Myocyte (in vitro differentiated cells): Measurements from ENCODE around the gene MYO6. TPM values are rescaled to one million over a fixed set of nuclear protein-coding genes. Genes with fewer than 3 reads are reported as not detected.
A peak's percentile ranks its signal among the peaks of the same experiment; 100 is the strongest.
"Not testable (repeated sequence)": the region's sequence is repeated elsewhere in the genome, so short reads cannot be mapped to it uniquely, and the experiment has no call there.

ENCODE experiments used
- DNase-seq: peaks from one replicate; pipeline ENCODE4 v3.0.0-alpha.2; 2012; ENCODE audit warnings: low read depth
- total RNA-seq: library from RNA; depleted of rRNA; stranded (reverse); fragments of >200 nt; gene quantifications from 2 replicates; pipeline ENCODE4 v1.2.3, GENCODE V29; 2014

Gene MYO6
- total RNA-seq, 1 donor from 2014 or later: 9.5 TPM

- no peak for DNase-seq
These were observed 131.3 kb downstream of the MYO6 start for GRCh38 chr6:75880305-75880704.

- DNase-seq: peak; percentile 44
These were observed 133.7 kb downstream of the MYO6 start for GRCh38 chr6:75882734-75883133.

- no peak for DNase-seq
These were observed 135.8 kb downstream of the MYO6 start for GRCh38 chr6:75884822-75885221.

- DNase-seq: no peak
These were observed 143.3 kb downstream of the MYO6 start for GRCh38 chr6:75892384-75892783.

GRCh38 chr6:75893058-75893775 lies 144.2 kb downstream of the MYO6 start:
- DNase-seq: peak; percentile 75

GRCh38 chr6:75893776-75894152 lies 144.7 kb downstream of the MYO6 start:
- DNase-seq: peak; percentile 16

- DNase-seq: peak; percentile 29
These were observed 147.5 kb downstream of the MYO6 start for GRCh38 chr6:75896526-75896925.

GRCh38 chr6:75900216-75900615 lies 151.2 kb downstream of the MYO6 start:
- DNase-seq: not testable (repeated sequence)

GRCh38 chr6:75905129-75905528 lies 156.1 kb downstream of the MYO6 start:
- not testable (repeated sequence) for DNase-seq

GRCh38 chr6:75906871-75907270 lies 157.8 kb downstream of the MYO6 start:
- DNase-seq: no peak

- DNase-seq: no peak
These were observed 158.4 kb downstream of the MYO6 start for GRCh38 chr6:75907444-75907843.

- DNase-seq: no peak
These were observed 164.0 kb downstream of the MYO6 start for GRCh38 chr6:75913040-75913439.

- DNase-seq: peak; percentile 48
These were observed 173.2 kb downstream of the MYO6 start for GRCh38 chr6:75922226-75922625.

- no peak for DNase-seq
These were observed 177.5 kb downstream of the MYO6 start for GRCh38 chr6:75926293-75927168.

GRCh38 chr6:75931011-75931680 lies 182.1 kb downstream of the MYO6 start:
- no peak for DNase-seq

- DNase-seq: peak; percentile 11
These were observed 183.0 kb downstream of the MYO6 start for GRCh38 chr6:75932067-75932466.

- DNase-seq: no peak
These were observed 184.4 kb downstream of the MYO6 start for GRCh38 chr6:75933387-75933975.

- DNase-seq: peak; percentile 87
These were observed 185.8 kb downstream of the MYO6 start for GRCh38 chr6:75934643-75935472.

- no peak for DNase-seq
These were observed 186.4 kb downstream of the MYO6 start for GRCh38 chr6:75935473-75935793.

GRCh38 chr6:75936682-75937081 lies 187.6 kb downstream of the MYO6 start:
- no peak for DNase-seq

- no peak for DNase-seq
These were observed 188.8 kb downstream of the MYO6 start for GRCh38 chr6:75937846-75938245.
